ENCODE results near the gene ROCK2.

- no peak for TF ChIP-seq CTCF (conservative IDR thresholded peaks at IDR 0.05; ENCODE audit: low read length)
- no peak for TF ChIP-seq EZH2phosphoT487 (IDR thresholded peaks at IDR 0.05; ENCODE audit: borderline replicate concordance)
Observed at GRCh38 chr2:11175293-11175795, 169.1 kb downstream of the ROCK2 start.

All from Loucy (cell line).